Esophagus muscularis mucosa (tissue), 4 donors: ENCODE results near the gene CTSF. TPM values are rescaled to one million over a fixed set of nuclear protein-coding genes. Genes with fewer than 3 reads are reported as not detected.

Experiments
- DNase-seq: peaks from one replicate; pipeline ENCODE4 v3.0.0-alpha.2; 2017; ENCODE audit errors: extremely low spot score
- H3K27ac ChIP-seq, 4 donors: fragments of 200-600 bp; sonication (generic); replicated peaks in 1 of 4; 1 replicate in 3 of 4; 2 replicates in 1 of 4; pipeline ENCODE4 v1.5.1; 2016 to 2019; ENCODE audit warnings: mild to moderate bottlenecking in 1 of 4
- H3K27me3 ChIP-seq, 4 donors: fragments of 200-600 bp; sonication (generic); one replicate each; pipeline versions ENCODE4 v1.5.1 to v1.6.0; 2016 to 2019
- H3K36me3 ChIP-seq, 4 donors: fragments of 200-600 bp; sonication (generic); one replicate each; pipeline ENCODE4 v1.5.1; 2016 to 2019
- H3K4me1 ChIP-seq, 4 donors: fragments of 200-600 bp; sonication (generic); one replicate each; pipeline ENCODE4 v1.5.1; 2016 to 2019
- H3K4me3 ChIP-seq, 4 donors: fragments of 200-600 bp; sonication (generic); 1 replicate in 2 of 4; 2 replicates in 2 of 4; pipeline ENCODE4 v1.5.1; 2016 to 2019; ENCODE audit warnings: mild to moderate bottlenecking in 4 of 4, moderate library complexity in 1 of 4
- H3K9me3 ChIP-seq, 4 donors: fragments of 200-600 bp; sonication (generic); 1 replicate in 3 of 4; 2 replicates in 1 of 4; pipeline ENCODE4 v1.5.1; 2016 to 2019
- CTCF ChIP-seq, 3 experiments: fragments of 200-600 bp in 2 of 3; fragments of 450-650 bp in 1 of 3; sonication (generic) in 2 of 3; IDR thresholded peaks; one replicate each; pipeline ENCODE4 v1.5.1; 2017 to 2019; ENCODE audit warnings: antibody characterized with exemption in 3 of 3, mild to moderate bottlenecking in 2 of 3, moderate library complexity in 1 of 3
- EP300 ChIP-seq: sonication (generic); formaldehyde crosslinking; IDR thresholded peaks from one replicate; pipeline ENCODE4 v1.6.1; 2017; ENCODE audit warnings: antibody characterized with exemption
- POLR2A ChIP-seq: fragments of 450-650 bp; IDR thresholded peaks from one replicate; pipeline ENCODE4 v1.6.1; 2017; ENCODE audit warnings: antibody characterized with exemption, moderate library complexity, mild to moderate bottlenecking, low read depth
- POLR2AphosphoS5 ChIP-seq, 2 donors: sonication (generic); formaldehyde crosslinking; IDR thresholded peaks; one replicate each; pipeline ENCODE4 v1.6.1; 2017; ENCODE audit warnings: antibody characterized with exemption in 2 of 2
- WGBS: methylation state at CpG from one replicate; pipeline ENCODE4 v1.1.5; 2018; 5-methylcytosine and 5-hydroxymethylcytosine counted together
- intact Hi-C: fragments of 100-400 bp; cut with DNase I; formaldehyde crosslinking; loops from one replicate; pipeline ENCODE4 v1.15.1; 2023
- small RNA-seq, 3 donors: library from RNA; depleted of rRNA; stranded (forward); fragments of <200 nt; gene quantifications; one replicate each; pipeline ENCODE3, GENCODE V24; 2016
- total RNA-seq, 4 donors: library from RNA; depleted of rRNA; stranded (reverse); fragments of >200 nt; gene quantifications; one replicate each; pipeline versions ENCODE4 v1.1.0 to v1.2.1, GENCODE V29; 2016

The CTSF gene
- total RNA-seq, 4 donors from 2014 or later, result 73.1 to 112 (median 96.6) TPM

- intact Hi-C loops, result no loop called here
- TF ChIP-seq POLR2A (no peak), CTCF (IDR thresholded peaks at IDR 0.05) (no peak), POLR2AphosphoS5 (IDR thresholded peaks at IDR 0.05) (no peak), EP300 (no peak)
- Histone ChIP-seq H3K27ac (no peak overlapping the region), H3K27me3 (no peaks in the 10 kb centered on the region), H3K4me3 (no peak overlapping the region), H3K36me3 (peaks cover 9 to 85% (median 52%) of the 10 kb centered on the region in 4 donors), H3K4me1 (no peaks in the 10 kb centered on the region), H3K9me3 (no peaks in the 10 kb centered on the region)
- DNase-seq, result no peak
- 90% methylated on average over 6 of the region's 13 CpGs for WGBS
Measured at GRCh38 chr11:66529655-66530054, 38.8 kb downstream of the CTSF start.

GRCh38 chr11:66529069-66529468 is 39.3 kb downstream of the CTSF start:
- WGBS, result 75% methylated on average over 10 of the region's 10 CpGs
- Histone ChIP-seq H3K4me3 (no peak overlapping the region), H3K4me1 (no peaks in the 10 kb centered on the region), H3K27me3 (no peaks in the 10 kb centered on the region), H3K27ac (no peak overlapping the region), H3K9me3 (no peaks in the 10 kb centered on the region), H3K36me3 (peaks cover 11 to 85% (median 56%) of the 10 kb centered on the region in 4 donors)
- intact Hi-C loops, result no loop called here
- no peak for TF ChIP-seq CTCF (IDR thresholded peaks at IDR 0.05)
- TF ChIP-seq POLR2A, result no peak
- TF ChIP-seq POLR2AphosphoS5 (IDR thresholded peaks at IDR 0.05), result no peak
- no peak for TF ChIP-seq EP300
- DNase-seq, result no peak

GRCh38 chr11:66524304-66525040 is 43.9 kb downstream of the CTSF start:
- intact Hi-C loops, result no loop called here
- Histone ChIP-seq H3K36me3 (peaks cover 46 to 85% (median 70%) of the 10 kb centered on the region in 4 donors), H3K4me1 (peaks cover 0 to 4% (median 0%) of the 10 kb centered on the region in 4 donors), H3K27me3 (no peaks in the 10 kb centered on the region), H3K4me3 (no peak overlapping the region), H3K27ac (no peak overlapping the region), H3K9me3 (no peaks in the 10 kb centered on the region)
- WGBS, result 85% methylated on average over 10 of the region's 10 CpGs
- no peak for DNase-seq
- TF ChIP-seq EP300, result no peak
- no peak for TF ChIP-seq POLR2A
- no peak for TF ChIP-seq CTCF (IDR thresholded peaks at IDR 0.05)
- TF ChIP-seq POLR2AphosphoS5 (IDR thresholded peaks at IDR 0.05), result no peak

- no peak for TF ChIP-seq CTCF (IDR thresholded peaks at IDR 0.05)
- no peak for TF ChIP-seq EP300
- TF ChIP-seq POLR2AphosphoS5 (IDR thresholded peaks at IDR 0.05), result no peak
- TF ChIP-seq POLR2A, result no peak
- no peaks in the 10 kb centered on the region for H3K9me3 ChIP-seq
- peaks cover 47 to 85% (median 75%) of the 10 kb centered on the region in 4 donors for H3K36me3 ChIP-seq
- intact Hi-C loops, result no loop called here
- peaks cover 0 to 4% (median 0%) of the 10 kb centered on the region in 4 donors for H3K4me1 ChIP-seq
- no peak overlapping the region for H3K27ac ChIP-seq
- no peak overlapping the region for H3K4me3 ChIP-seq
- H3K27me3 ChIP-seq, result no peaks in the 10 kb centered on the region
- no peak for DNase-seq
- 95% methylated on average over 11 of the region's 11 CpGs for WGBS
Measured at GRCh38 chr11:66523611-66524010, 44.8 kb downstream of the CTSF start.

Small RNA genes within 50 kb of the gene (small RNA-seq; reads per million reads assigned to genes)
- gene RNU4-39P, result 0 reads per million in 3 donors

Other genes with a start within 250 kb of the CTSF start
- 1 to 10 TPM; 3.1 to 6.6 (median 4.5) TPM for gene RIN1, start 232.2 kb downstream of the CTSF start, total RNA-seq
- gene BRMS1, start 223.5 kb downstream of the CTSF start, total RNA-seq, result 10 to 100 TPM; 22.8 to 35.1 (median 34.1) TPM
- gene B4GAT1, start 221.0 kb downstream of the CTSF start, total RNA-seq, result 10 to 100 TPM; 32.0 to 71.4 (median 50.0) TPM
- gene SLC29A2, start 196.8 kb downstream of the CTSF start, total RNA-seq, result 1 to 10 TPM in 3 of 4 donors, under 1 TPM in 1; 0.50 to 3.6 (median 1.7) TPM
- gene NPAS4, start 147.6 kb downstream of the CTSF start, total RNA-seq, result 1 to 10 TPM; 1.2 to 2.9 (median 1.5) TPM
- 10 to 100 TPM; 46.1 to 51.5 (median 48.7) TPM for gene MRPL11, start 129.8 kb downstream of the CTSF start, total RNA-seq
- 10 to 100 TPM; 28.7 to 50.4 (median 37.7) TPM for gene PELI3, start 101.7 kb downstream of the CTSF start, total RNA-seq
- 10 to 100 TPM; 17.8 to 33.3 (median 20.2) TPM for gene DPP3, start 88.2 kb downstream of the CTSF start, total RNA-seq
- gene BBS1, start 58.0 kb downstream of the CTSF start, total RNA-seq, result 10 to 100 TPM; 68.1 to 78.5 (median 73.1) TPM
- gene ZDHHC24, start 22.6 kb downstream of the CTSF start, total RNA-seq, result 10 to 100 TPM in 2 of 4 donors, 1 to 10 TPM in 2; 7.6 to 16.2 (median 12.2) TPM
- gene ACTN3, start 21.7 kb downstream of the CTSF start, total RNA-seq, result not detected
- gene CCDC87, start 24.5 kb upstream of the CTSF start, total RNA-seq, result under 1 TPM; 0.17 to 0.83 (median 0.46) TPM
- gene CCS, start 24.6 kb upstream of the CTSF start, total RNA-seq, result 10 to 100 TPM; 27.8 to 50.7 (median 34.8) TPM
- 10 to 100 TPM; 30.5 to 41.7 (median 34.9) TPM for gene RBM14, start 48.0 kb upstream of the CTSF start, total RNA-seq
- 100 to 1,000 TPM in 1 of 4 donors, 10 to 100 TPM in 3; 82.2 to 101 (median 90.2) TPM for gene RBM4, start 70.1 kb upstream of the CTSF start, total RNA-seq
- gene RBM4B, start 109.3 kb upstream of the CTSF start, total RNA-seq, result 10 to 100 TPM; 10.3 to 13.2 (median 12.2) TPM
- gene SPTBN2, start 160.6 kb upstream of the CTSF start, total RNA-seq, result 10 to 100 TPM in 2 of 4 donors, 1 to 10 TPM in 2; 3.3 to 12.5 (median 10.0) TPM